SJCRH30 (cell line): ENCODE data around the gene SUGCT. TPM values are rescaled to one million over a fixed set of nuclear protein-coding genes. Genes with fewer than 3 reads are reported as not detected.
"Not testable (repeated sequence)": the region's sequence is repeated elsewhere in the genome, so short reads cannot be mapped to it uniquely, and the experiment has no call there.

Experiments used
- DNase-seq, 2 experiments: peaks; one replicate each; pipeline ENCODE4 v3.0.0-alpha.2; 2015 to 2020
- H3K27ac ChIP-seq: fragments of 250-450 bp; sonication (Bioruptor Pico); 2 replicates; pipeline ENCODE4 v1.5.1; 2020; ENCODE audit warnings: mild to moderate bottlenecking, moderate library complexity
- H3K27me3 ChIP-seq: fragments of 250-450 bp; sonication (Bioruptor Pico); 2 replicates; pipeline ENCODE4 v1.5.1; 2020; ENCODE audit warnings: mild to moderate bottlenecking, moderate library complexity
- H3K36me3 ChIP-seq: fragments of 250-450 bp; sonication (Bioruptor Pico); 2 replicates; pipeline ENCODE4 v1.5.1; 2020; ENCODE audit warnings: mild to moderate bottlenecking, moderate library complexity
- H3K4me1 ChIP-seq: fragments of 250-450 bp; sonication (Bioruptor Pico); 2 replicates; pipeline ENCODE4 v1.5.1; 2020; ENCODE audit warnings: mild to moderate bottlenecking, moderate library complexity
- H3K4me3 ChIP-seq: fragments of 250-450 bp; sonication (Bioruptor Pico); 2 replicates; pipeline ENCODE4 v1.5.1; 2020; ENCODE audit warnings: mild to moderate bottlenecking, moderate library complexity
- H3K9me3 ChIP-seq: fragments of 250-450 bp; sonication (Bioruptor Pico); replicated peaks from 2 replicates; pipeline ENCODE4 v1.5.1; 2020; ENCODE audit warnings: mild to moderate bottlenecking, moderate library complexity
- total RNA-seq: library from RNA; depleted of rRNA; stranded (reverse); fragments of >200 nt; shearing (Covaris generic); gene quantifications from 2 replicates; pipeline ENCODE4 v1.2.3, GENCODE V29; 2014

The SUGCT gene
- total RNA-seq, 1 experiment from 2014 or later = 4.8 TPM

DNA sequence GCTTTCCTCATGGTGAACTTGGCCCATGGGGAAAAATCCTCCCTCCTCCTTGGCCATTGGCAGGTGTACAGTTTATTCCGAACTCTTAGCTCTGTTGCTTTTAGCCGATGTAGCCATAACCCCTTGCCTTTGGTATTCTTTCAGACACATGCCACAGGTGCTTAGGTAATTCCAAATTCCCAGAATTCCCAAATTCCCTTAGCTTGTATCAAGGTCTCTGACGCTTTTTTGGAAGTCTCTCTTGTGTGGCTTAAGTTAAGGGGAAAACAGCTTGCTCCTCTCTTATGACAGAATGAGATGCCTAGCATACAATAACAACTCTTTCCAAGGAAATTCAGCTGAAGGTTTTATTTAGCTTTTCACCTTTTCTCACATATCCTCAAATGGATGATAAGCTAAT lies 68.0 kb downstream of the SUGCT start:
- Histone ChIP-seq H3K27ac (no peak overlapping the region), H3K36me3 (no peaks in the 10 kb centered on the region), H3K4me1 (no peaks in the 10 kb centered on the region), H3K4me3 (no peak overlapping the region), H3K9me3 (no peaks in the 10 kb centered on the region), H3K27me3 (no peaks in the 10 kb centered on the region)
- no peak for DNase-seq

DNA sequence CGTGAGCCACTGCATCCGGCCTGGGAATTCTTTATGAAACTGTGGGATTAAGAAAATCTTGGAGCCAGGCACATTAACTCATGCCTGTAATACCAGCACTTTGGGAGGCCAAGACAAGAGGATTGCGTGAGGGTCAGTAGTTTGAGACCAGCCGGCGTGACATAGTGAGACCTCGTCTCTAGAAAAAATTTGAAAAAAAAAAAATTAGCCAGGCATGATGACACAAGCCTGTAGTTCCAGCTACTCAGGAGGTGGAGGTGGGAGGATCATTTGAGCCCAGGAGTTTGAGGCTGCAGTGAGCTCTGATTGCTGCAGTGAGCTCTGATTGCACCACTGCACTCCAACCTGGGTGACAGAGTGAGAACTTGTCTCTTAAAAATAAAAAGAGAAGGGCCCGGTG lies 69.8 kb downstream of the SUGCT start:
- no peak overlapping the region for H3K4me3 ChIP-seq
- H3K27ac ChIP-seq = no peak overlapping the region
- no peaks in the 10 kb centered on the region for H3K36me3 ChIP-seq
- no peaks in the 10 kb centered on the region for H3K27me3 ChIP-seq
- no peaks in the 10 kb centered on the region for H3K9me3 ChIP-seq
- H3K4me1 ChIP-seq = no peaks in the 10 kb centered on the region
- no peak for DNase-seq

DNA sequence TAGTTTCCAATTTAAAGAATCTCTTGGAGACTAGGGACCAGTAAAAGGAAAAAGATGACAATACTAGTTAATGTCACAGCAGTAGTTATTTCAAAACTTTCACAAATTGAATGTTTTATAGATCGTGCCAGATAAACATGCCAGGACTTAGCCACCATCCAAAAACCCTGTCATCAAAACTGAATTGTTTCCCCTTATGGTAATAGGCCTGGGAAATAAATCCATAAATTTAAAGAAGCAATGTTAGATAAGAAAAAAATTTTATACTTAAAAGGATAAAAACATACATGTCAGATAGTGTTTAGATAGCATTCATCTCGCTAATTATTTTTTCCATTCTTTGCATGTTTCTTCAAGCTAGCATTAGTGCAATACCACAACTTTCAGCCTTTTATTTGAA lies 71.2 kb downstream of the SUGCT start:
- no peaks in the 10 kb centered on the region for H3K4me1 ChIP-seq
- no peak for DNase-seq
- no peak overlapping the region for H3K4me3 ChIP-seq
- H3K27ac ChIP-seq = no peak overlapping the region
- H3K27me3 ChIP-seq = no peaks in the 10 kb centered on the region
- no peaks in the 10 kb centered on the region for H3K36me3 ChIP-seq
- no peaks in the 10 kb centered on the region for H3K9me3 ChIP-seq

DNA sequence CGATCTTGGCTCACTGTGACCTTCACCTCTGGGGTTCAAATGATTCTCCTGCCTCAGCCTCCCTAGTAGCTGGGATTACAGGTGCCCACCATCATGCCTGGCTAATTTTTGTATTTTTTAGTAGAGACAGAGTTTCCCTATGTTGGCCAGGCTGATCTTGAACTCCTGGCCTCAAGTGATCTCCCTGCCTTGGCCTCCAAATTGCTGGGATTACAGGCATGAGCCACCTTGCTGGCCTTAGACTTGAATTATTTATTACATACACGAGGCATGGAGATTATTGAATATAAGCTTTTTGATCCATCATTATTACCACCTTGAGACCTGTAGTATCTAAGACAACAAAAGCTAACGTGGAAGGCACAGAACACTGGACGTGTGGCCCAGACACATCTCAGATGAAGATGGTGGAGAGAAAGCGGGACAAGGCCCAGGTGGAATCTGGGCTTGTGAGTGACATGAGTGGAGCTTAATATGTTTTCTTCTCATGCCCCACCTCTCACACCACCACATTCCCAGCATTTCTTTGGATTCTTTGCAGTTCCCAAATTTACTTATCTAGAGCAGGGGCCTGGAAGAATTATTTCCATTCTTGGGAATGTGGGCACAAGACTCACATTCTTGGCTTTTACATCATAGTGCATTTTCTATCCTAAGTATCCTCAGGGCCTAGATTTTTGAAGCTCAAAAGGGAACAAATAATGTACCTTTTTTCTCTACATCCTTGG lies 76.6 kb downstream of the SUGCT start:
- DNase-seq = no peak

DNA sequence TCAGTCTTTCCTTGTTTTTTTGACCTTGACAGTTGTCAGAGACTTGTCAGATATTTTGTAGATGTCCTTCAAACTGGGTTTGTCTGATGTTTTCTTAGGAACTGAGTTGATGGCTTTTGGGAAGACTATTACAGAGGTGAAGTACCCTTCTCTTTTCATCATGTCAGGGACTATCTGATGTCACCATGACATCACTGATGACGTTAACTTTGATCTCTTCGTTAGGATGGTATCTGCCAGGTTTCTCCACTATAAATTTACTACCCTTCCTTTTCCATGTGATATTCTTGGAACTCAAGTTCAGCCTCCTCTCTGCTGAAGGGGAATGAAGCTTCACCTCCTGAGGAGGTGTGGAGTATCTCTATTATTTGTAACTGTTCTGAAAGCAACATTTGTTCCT lies 78.5 kb downstream of the SUGCT start:
- Histone ChIP-seq H3K4me3 (no peak overlapping the region), H3K27me3 (no peaks in the 10 kb centered on the region), H3K27ac (no peak overlapping the region), H3K36me3 (no peaks in the 10 kb centered on the region), H3K4me1 (no peaks in the 10 kb centered on the region), H3K9me3 (no peaks in the 10 kb centered on the region)
- DNase-seq = no peak

More for the DNA sequence above, 76.6 kb downstream of the SUGCT start:
- Histone ChIP-seq H3K4me3 (no peak overlapping the region), H3K9me3 (no peaks in the 10 kb centered on the region), H3K27me3 (no peaks in the 10 kb centered on the region), H3K36me3 (no peaks in the 10 kb centered on the region), H3K4me1 (no peaks in the 10 kb centered on the region), H3K27ac (no peak overlapping the region)

DNA sequence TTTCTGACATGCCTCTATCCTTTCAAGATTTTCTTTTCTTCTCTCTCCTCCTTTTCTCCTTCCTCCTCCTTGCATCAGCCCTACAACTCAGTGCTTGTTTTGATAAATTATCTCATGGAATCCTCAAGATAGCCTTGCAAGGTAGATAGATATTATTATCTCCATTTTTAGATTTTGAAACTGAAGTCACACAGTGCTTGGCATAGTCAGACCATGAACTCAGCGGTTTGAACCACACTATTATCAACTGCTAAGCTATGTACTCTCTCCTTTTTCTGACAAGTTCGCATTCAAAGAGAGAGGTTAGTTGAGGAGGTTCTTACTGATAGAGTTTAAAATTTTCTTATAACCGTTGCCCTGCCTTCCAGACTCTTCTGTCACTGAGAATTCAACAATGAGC lies 79.1 kb downstream of the SUGCT start:
- Histone ChIP-seq H3K36me3 (no peaks in the 10 kb centered on the region), H3K4me1 (no peaks in the 10 kb centered on the region), H3K27me3 (no peaks in the 10 kb centered on the region), H3K27ac (no peak overlapping the region), H3K4me3 (no peak overlapping the region), H3K9me3 (0 out of 2 replicates have a peak, but pooled peaks cover 5% of the 10 kb centered on the region)
- DNase-seq = no peak

DNA sequence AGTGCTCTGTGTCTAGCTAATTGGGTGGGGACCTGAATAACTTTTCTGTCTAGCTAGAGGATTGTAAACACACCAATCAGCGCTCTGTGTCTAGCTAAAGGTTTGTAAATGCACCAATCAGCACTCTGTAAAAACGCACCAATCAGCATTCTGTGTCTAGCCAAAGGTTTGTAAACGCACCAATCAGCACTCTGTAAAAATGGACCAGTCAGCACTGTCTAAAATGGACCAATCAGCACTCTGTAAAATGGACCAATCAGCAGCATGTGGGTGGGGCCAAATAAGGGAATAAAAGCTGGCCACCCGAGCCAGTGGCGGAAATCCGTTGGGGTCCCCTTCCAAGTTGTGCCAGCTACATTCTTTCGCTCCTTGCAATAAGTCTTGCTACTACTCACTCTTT lies 83.8 kb downstream of the SUGCT start:
- not testable (repeated sequence) for H3K4me3 ChIP-seq, H3K27ac ChIP-seq, DNase-seq, H3K36me3 ChIP-seq, H3K9me3 ChIP-seq, H3K27me3 ChIP-seq
- peaks cover 19% of the 10 kb centered on the region for H3K4me1 ChIP-seq

DNA sequence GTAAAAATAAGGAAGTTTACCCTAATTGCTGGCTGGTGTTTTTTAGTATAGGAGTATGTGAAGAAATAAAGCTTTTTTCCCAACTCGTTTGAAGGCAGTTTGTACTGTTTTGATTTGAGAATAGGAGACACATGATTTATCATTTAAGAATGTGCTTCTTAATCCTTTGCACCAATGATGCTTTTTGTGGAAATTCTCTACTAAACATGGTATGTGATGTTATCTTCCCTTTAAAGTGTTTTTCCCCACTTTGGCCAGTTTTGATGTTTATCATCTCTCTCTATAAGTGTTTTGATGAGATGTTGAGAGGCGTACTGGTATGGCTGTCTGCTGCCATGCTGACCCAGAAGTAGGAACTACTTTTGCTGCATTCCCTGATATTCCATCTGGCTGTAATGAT lies 85.1 kb downstream of the SUGCT start:
- peak overlapping the region; percentile 12; the same call in 1 of the 2 replicates for H3K27ac ChIP-seq

DNA sequence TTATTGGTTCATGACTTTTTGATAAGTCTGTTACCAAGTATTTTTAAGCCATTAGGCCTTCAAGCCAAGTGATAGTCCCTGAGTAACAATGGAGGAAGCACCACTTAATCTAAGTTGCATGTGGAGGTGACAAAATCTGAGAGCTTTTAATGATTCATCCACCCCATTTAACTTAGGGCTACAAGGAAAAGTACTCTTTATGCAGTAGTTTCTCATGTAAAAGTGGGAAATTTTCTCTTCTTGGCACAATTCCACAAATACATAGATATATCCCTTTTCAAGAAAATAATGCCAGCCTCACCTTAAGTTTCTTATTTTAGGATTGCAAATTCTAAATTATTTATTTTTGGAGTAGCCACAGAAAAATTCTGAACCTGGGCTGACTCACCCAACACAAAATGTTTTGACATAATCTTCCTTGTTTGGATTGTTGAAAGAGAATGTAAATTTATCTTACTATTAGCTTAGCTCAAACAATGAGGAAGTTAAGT lies 85.7 kb downstream of the SUGCT start:
- Histone ChIP-seq H3K27ac (peak overlapping the region; percentile 12; the same call in 1 of the 2 replicates), H3K9me3 (0 out of 2 replicates have a peak, but pooled peaks cover 5% of the 10 kb centered on the region), H3K4me3 (no peak overlapping the region), H3K4me1 (peaks cover 19% of the 10 kb centered on the region), H3K27me3 (no peaks in the 10 kb centered on the region), H3K36me3 (0 out of 2 replicates have a peak, but pooled peaks cover 3% of the 10 kb centered on the region)
- peak in 1 of 2 experiments; percentile 6 for DNase-seq

More for the DNA sequence above, 85.1 kb downstream of the SUGCT start:
- no peak overlapping the region for H3K4me3 ChIP-seq
- H3K27me3 ChIP-seq = no peaks in the 10 kb centered on the region
- peaks cover 19% of the 10 kb centered on the region for H3K4me1 ChIP-seq
- H3K36me3 ChIP-seq = 0 out of 2 replicates have a peak, but pooled peaks cover 3% of the 10 kb centered on the region
- H3K9me3 ChIP-seq = 0 out of 2 replicates have a peak, but pooled peaks cover 5% of the 10 kb centered on the region
- DNase-seq = peak in 1 of 2 experiments; percentile 5

DNA sequence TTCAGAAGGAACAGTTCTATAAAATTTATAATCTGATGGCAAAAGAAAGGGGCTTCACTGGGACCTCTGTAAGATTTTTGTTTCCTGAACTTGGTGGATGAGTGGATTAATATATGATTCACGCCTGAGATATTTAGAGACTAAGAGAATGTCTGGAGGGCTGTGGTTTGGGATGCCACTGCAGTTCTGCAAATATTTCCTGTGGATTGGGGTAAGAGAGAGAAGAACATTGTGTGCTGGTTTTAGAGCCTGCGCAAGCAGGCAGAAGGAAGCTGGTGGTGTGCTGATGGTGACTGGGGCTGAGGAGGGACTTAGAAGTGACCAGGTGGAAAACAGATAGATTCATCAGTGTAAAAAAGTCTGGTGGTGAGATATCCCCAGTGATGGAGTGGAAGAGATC lies 87.0 kb downstream of the SUGCT start:
- H3K4me3 ChIP-seq = no peak overlapping the region
- H3K9me3 ChIP-seq = 0 out of 2 replicates have a peak, but pooled peaks cover 5% of the 10 kb centered on the region
- peaks cover 19% of the 10 kb centered on the region for H3K4me1 ChIP-seq
- H3K27ac ChIP-seq = peak overlapping the region; percentile 31
- H3K27me3 ChIP-seq = no peaks in the 10 kb centered on the region
- H3K36me3 ChIP-seq = 0 out of 2 replicates have a peak, but pooled peaks cover 3% of the 10 kb centered on the region
- peak; percentile 32 to 54 for DNase-seq

DNA sequence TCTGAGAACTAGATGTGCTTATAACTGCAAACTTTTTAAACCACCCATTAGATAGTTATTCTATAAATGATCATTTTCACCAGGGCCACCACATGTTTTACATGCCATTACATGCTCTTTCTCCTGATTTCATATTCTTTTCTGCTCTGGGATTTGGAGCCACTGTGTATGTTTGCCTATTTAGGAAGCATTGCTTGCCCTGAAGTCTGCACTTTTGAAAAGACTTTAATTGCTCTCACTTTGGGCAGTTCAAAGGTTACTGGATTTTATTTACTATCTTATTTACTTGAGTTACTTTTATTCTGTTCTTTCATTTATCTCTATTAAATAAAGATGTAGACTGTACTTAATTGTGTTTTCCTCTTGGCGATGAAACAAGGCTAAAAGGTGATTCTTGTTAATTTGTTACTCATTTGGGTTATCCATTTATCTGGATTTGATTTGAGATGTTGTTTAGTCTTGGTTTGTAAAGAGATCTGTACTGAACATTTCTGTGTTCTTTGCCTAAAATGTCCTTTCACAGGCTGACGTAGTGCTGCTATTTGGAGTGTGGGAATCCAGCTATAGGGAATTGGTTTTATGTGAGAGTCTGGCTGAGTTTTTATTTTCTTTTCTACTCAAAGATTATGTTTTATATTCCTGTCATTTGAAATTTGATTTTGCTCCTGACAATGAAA lies 88.8 kb downstream of the SUGCT start:
- no peak overlapping the region for H3K4me3 ChIP-seq
- DNase-seq = no peak
- no peak overlapping the region for H3K27ac ChIP-seq
- no peaks in the 10 kb centered on the region for H3K27me3 ChIP-seq
- 0 out of 2 replicates have a peak, but pooled peaks cover 2% of the 10 kb centered on the region for H3K9me3 ChIP-seq
- 0 out of 2 replicates have a peak, but pooled peaks cover 3% of the 10 kb centered on the region for H3K36me3 ChIP-seq
- peaks cover 19% of the 10 kb centered on the region for H3K4me1 ChIP-seq

DNA sequence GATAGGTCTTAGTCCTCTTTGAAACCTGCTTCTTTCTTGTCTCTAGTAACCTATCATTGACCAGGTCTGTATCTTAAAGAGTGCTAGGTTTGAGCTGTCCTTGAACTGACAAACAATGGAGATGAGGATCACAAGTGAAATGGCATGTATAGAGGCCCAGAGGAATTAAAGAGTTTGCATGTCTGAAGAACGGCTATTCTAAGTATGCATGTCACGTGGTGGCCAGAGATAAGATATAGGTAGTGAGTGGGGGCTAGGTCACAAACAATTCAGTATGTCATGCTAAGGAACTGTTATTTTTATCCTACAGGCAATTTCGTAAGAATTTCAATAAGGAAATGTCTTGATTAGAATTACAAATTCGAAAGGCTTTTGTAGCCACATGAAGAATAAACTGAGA lies 95.3 kb downstream of the SUGCT start:
- H3K36me3 ChIP-seq = no peaks in the 10 kb centered on the region
- H3K4me1 ChIP-seq = no peaks in the 10 kb centered on the region
- no peak overlapping the region for H3K4me3 ChIP-seq
- no peak overlapping the region for H3K27ac ChIP-seq
- no peaks in the 10 kb centered on the region for H3K27me3 ChIP-seq
- no peak for DNase-seq
- H3K9me3 ChIP-seq = no peaks in the 10 kb centered on the region

DNA sequence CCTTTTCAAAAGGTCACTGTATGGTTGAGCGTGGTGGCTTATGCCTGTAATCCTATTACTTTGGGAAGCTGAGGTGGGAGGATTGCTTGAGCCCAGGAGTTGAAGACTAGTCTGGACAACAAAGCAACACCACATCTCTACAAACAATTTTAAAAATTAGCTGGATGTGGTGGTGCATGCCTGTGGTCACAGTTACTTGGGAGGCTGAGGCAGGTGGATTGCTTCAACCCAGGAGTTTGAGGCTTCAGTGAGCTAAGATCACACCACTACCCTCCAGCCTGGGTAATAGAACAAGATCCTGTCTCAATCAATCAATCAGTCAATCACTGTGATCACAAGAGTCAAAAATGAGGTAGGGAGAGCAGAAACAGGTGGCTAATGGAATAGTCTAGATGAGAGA lies 97.0 kb downstream of the SUGCT start:
- Histone ChIP-seq H3K4me1 (no peaks in the 10 kb centered on the region), H3K4me3 (no peak overlapping the region), H3K36me3 (no peaks in the 10 kb centered on the region), H3K27me3 (no peaks in the 10 kb centered on the region), H3K27ac (no peak overlapping the region), H3K9me3 (no peaks in the 10 kb centered on the region)
- no peak for DNase-seq

DNA sequence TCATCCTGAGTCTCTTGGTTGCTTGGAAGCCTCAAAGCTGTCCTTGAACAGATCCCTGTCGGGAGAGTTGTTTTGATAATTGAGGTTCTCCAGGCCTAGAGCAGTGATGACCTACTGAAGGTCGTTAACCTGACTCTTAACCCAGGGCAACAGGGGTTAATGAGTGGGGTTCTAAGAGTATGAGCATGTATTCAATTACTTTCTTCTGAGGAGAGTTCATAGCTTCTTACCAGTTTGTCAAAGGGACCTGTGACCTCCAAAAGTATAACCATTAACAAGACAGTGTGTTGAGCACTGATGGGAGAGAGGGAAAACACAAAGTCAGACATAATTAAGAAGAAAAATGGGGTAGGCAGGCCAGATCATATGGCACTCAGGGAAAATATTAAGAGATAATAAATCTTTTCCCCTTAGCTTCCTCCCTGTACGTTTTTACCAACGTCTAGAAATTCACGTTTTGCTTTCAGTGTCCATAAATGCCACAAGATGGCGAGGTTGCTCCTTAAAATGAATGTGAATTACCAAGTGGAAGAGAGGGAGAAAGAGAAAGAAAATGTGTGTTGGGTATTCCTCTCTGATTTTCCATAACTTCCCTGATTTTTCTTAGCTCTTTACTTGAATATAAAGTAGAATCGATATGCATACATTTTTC lies 97.6 kb downstream of the SUGCT start:
- DNase-seq = peak; percentile 19 to 68
- no peaks in the 10 kb centered on the region for H3K4me1 ChIP-seq
- no peaks in the 10 kb centered on the region for H3K9me3 ChIP-seq
- H3K27ac ChIP-seq = no peak overlapping the region
- no peaks in the 10 kb centered on the region for H3K36me3 ChIP-seq
- no peak overlapping the region for H3K4me3 ChIP-seq
- no peaks in the 10 kb centered on the region for H3K27me3 ChIP-seq

DNA sequence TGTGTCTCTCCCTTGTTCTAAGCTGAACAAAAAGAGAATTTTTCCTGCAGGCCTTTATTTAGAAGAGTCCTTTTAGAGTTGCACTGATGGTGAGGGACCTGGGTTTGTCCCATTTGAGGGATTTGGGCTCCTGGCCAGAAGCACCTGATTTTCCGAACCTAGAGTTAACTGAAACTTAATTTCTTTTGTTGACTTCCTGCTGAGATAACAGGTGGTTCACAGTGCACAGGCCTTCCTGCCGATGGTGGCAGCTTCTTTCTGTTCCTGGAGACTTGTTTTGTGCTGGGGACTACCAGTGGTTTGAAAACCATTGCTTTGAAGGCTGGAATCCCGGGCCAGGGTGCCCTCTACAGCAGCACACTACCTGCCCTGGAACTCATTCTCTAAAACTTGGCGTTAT lies 99.2 kb downstream of the SUGCT start:
- Histone ChIP-seq H3K27ac (no peak overlapping the region), H3K27me3 (no peaks in the 10 kb centered on the region), H3K4me3 (no peak overlapping the region), H3K9me3 (no peaks in the 10 kb centered on the region), H3K36me3 (no peaks in the 10 kb centered on the region), H3K4me1 (no peaks in the 10 kb centered on the region)
- DNase-seq = no peak
